Measurements from ENCODE around the gene CA9. TPM values are rescaled to one million over a fixed set of nuclear protein-coding genes. Genes with fewer than 3 reads are reported as not detected.

Gene CA9
- total and polyA plus RNA-seq, 2 donors (not counting 3 experiments of a cell fraction or from before 2014, with no cell fraction given): 0.18 TPM; not detected in 1

DNA sequence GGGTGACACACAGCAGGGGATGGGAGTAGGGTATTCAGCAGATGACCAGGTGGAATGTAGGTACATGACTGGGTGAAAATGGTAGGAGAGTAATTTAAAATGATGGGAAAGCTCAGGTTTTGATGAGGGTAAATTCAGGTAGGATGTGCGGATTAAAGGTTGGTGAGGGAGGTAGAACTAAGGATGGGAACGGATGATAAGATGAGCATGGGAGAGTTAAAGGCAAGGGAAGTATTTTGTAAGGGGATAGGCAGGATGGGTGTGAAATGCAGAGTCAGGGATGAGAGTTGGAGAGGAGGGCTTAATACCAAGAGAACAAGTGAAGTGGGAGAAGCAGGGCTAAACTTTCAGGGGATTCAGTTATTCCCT is 56.7 kb downstream of the CA9 start:
- peak overlapping the region; percentile 79 for H3K27ac ChIP-seq (ENCODE audit: insufficient read depth, low read depth, low read length)
- H3K4me3 ChIP-seq (replicated peaks in 1 of 3; ENCODE audit: insufficient read depth in 1 of 3, low read depth in 1 of 3, low read length in 3 of 3): peak overlapping the region; percentile 39 to 92 (median 79)
- H3K27me3 ChIP-seq (ENCODE audit: control insufficient read depth in 2 of 2, insufficient read depth in 2 of 2, low read length in 2 of 2): no peaks in the 10 kb centered on the region
- peak overlapping the region; percentile 92 for H3K9ac ChIP-seq (replicated peaks; ENCODE audit: extremely low read depth, insufficient read depth, low read length)
- intact Hi-C loops (cut with micrococcal nuclease) (no loop called here), dilution Hi-C loops (cut with MboI; ENCODE audit: extremely low pct_ligation_motif_present, low sequenced_read_pairs) (no loop called here)
- H3K79me2 ChIP-seq (ENCODE audit: control insufficient read depth, insufficient read depth, low read length): peaks cover 77% of the 10 kb centered on the region
- H3K9me3 ChIP-seq (replicated peaks; ENCODE audit: control insufficient read depth, insufficient read depth, low read length): no peaks in the 10 kb centered on the region
- FAIRE-seq (no peak), DNase-seq (ENCODE audit: low read depth, low spot score) (no peak)
- ChIA-PET POLR2A (interaction anchor here (1.0 kb wide), 1 partner anchor 41 kb away, joined by 3 read pairs; no protein-coding TSS in a partner anchor), CTCF (interaction anchor here (1.1 to 3.7 kb wide), 11 partner anchors 9 to 152 kb away, joined by 4 to 32 read pairs (median 8); partner anchors contain the start of genes ARHGEF39, GBA2, HINT2 and RGP1)
- TF ChIP-seq POLR2A (IDR thresholded peaks at IDR 0.05; ENCODE audit: low read depth, low read length): peak; percentile 47
- TF ChIP-seq JUN (IDR thresholded peaks at IDR 0.05; ENCODE audit: borderline replicate concordance, insufficient read depth, insufficient read length, low read depth): no peak
- peaks cover 5 to 8% of the 10 kb centered on the region in 2 experiments for H3K36me3 ChIP-seq (ENCODE audit: control insufficient read depth in 2 of 2, extremely low read depth in 1 of 2, insufficient read depth in 2 of 2, low read length in 2 of 2)
- H3K9me1 ChIP-seq (replicated peaks; ENCODE audit: control insufficient read depth, extremely low read depth, insufficient read depth, low read length): no peaks in the 10 kb centered on the region
- no peak overlapping the region for H2AFZ ChIP-seq (ENCODE audit: low read depth, low read length)
- peak overlapping the region; percentile 97 for H3K4me2 ChIP-seq (ENCODE audit: insufficient read depth, low read length)
- peaks cover 63% of the 10 kb centered on the region for H3K4me1 ChIP-seq (ENCODE audit: control insufficient read depth, extremely low read depth, insufficient read depth, low read length)
- no peaks in the 10 kb centered on the region for H4K20me1 ChIP-seq (replicated peaks; ENCODE audit: control insufficient read depth, extremely low read depth, insufficient read depth, low read length)
- BruUV-seq (replicated peaks): no TSS peak

Small RNAs within 50 kb of the gene (microRNA-seq; reads per million reads assigned to microRNA genes)
- not detected for gene MIR6852 (ENCODE audit: borderline number of aligned reads, borderline replicate concordance)

Small RNAs within 50 kb of the gene (small RNA-seq; reads per million reads assigned to genes)
- gene RMRP (ENCODE audit: insufficient read depth, insufficient read length, low read depth, low replicate concordance): not detected
- not detected for gene RN7SL22P (ENCODE audit: insufficient read depth, insufficient read length, low read depth, low replicate concordance)

Other genes with a start within 250 kb of the CA9 start
- 46.2 and 52.1 TPM in 2 replicates for gene RUSC2, start 183.8 kb upstream of the CA9 start, total RNA-seq
- 26.1 and 29.9 TPM in 2 replicates for gene RUSC2, start 183.8 kb upstream of the CA9 start, polyA plus RNA-seq
- gene TESK1, start 68.7 kb upstream of the CA9 start, total RNA-seq: 22.5 and 25.3 TPM in 2 replicates
- 26.4 and 28.3 TPM in 2 replicates for gene TESK1, start 68.7 kb upstream of the CA9 start, polyA plus RNA-seq
- not detected in 2 replicates for gene CD72, start 55.5 kb upstream of the CA9 start, total RNA-seq
- gene CD72, start 55.5 kb upstream of the CA9 start, polyA plus RNA-seq: 0.39 TPM in 1 of 2 replicates, not detected in the other
- gene SIT1, start 23.0 kb upstream of the CA9 start, total RNA-seq: not detected in 2 replicates
- not detected in 2 replicates for gene SIT1, start 23.0 kb upstream of the CA9 start, polyA plus RNA-seq
- 19,118 and 22,385 TPM in 2 replicates for gene RMRP, start 15.9 kb upstream of the CA9 start, total RNA-seq
- 359 TPM in 1 of 2 replicates, not detected in the other for gene RMRP, start 15.9 kb upstream of the CA9 start, polyA plus RNA-seq
- gene CCDC107, start 15.6 kb upstream of the CA9 start, total RNA-seq: 13.2 and 15.2 TPM in 2 replicates
- gene CCDC107, start 15.6 kb upstream of the CA9 start, polyA plus RNA-seq: 16.0 and 18.8 TPM in 2 replicates
- gene ARHGEF39, start 8.7 kb upstream of the CA9 start, total RNA-seq: 4.6 and 6.5 TPM in 2 replicates
- gene ARHGEF39, start 8.7 kb upstream of the CA9 start, polyA plus RNA-seq: 4.0 and 4.7 TPM in 2 replicates
- 257 and 279 TPM in 2 replicates for gene TPM2, start 16.0 kb downstream of the CA9 start, total RNA-seq
- gene TPM2, start 16.0 kb downstream of the CA9 start, polyA plus RNA-seq: 103 and 144 TPM in 2 replicates
- 424 and 450 TPM in 2 replicates for gene TLN1, start 58.3 kb downstream of the CA9 start, total RNA-seq
- gene TLN1, start 58.3 kb downstream of the CA9 start, polyA plus RNA-seq: 120 and 137 TPM in 2 replicates
- 36.4 and 39.8 TPM in 2 replicates for gene CREB3, start 58.7 kb downstream of the CA9 start, total RNA-seq
- 45.9 and 52.1 TPM in 2 replicates for gene CREB3, start 58.7 kb downstream of the CA9 start, polyA plus RNA-seq
- gene GBA2, start 75.3 kb downstream of the CA9 start, total RNA-seq: 158 and 196 TPM in 2 replicates
- gene GBA2, start 75.3 kb downstream of the CA9 start, polyA plus RNA-seq: 99.9 and 110 TPM in 2 replicates
- 23.3 and 29.0 TPM in 2 replicates for gene RGP1, start 75.4 kb downstream of the CA9 start, total RNA-seq
- gene RGP1, start 75.4 kb downstream of the CA9 start, polyA plus RNA-seq: 12.7 and 15.0 TPM in 2 replicates
- gene MSMP, start 80.3 kb downstream of the CA9 start, total RNA-seq: 18.8 and 25.6 TPM in 2 replicates
- 23.5 and 29.0 TPM in 2 replicates for gene MSMP, start 80.3 kb downstream of the CA9 start, polyA plus RNA-seq
- 25.6 and 28.7 TPM in 2 replicates for gene NPR2, start 117.7 kb downstream of the CA9 start, total RNA-seq
- 14.4 and 16.4 TPM in 2 replicates for gene NPR2, start 117.7 kb downstream of the CA9 start, polyA plus RNA-seq
- 0.69 TPM in 1 of 2 replicates, not detected in the other for gene SPAG8, start 138.3 kb downstream of the CA9 start, total RNA-seq
- gene SPAG8, start 138.3 kb downstream of the CA9 start, polyA plus RNA-seq: 0.21 TPM in 2 replicates
- 27.2 and 37.4 TPM in 2 replicates for gene HINT2, start 141.1 kb downstream of the CA9 start, total RNA-seq
- gene HINT2, start 141.1 kb downstream of the CA9 start, polyA plus RNA-seq: 41.6 and 42.1 TPM in 2 replicates
- not detected in 2 replicates for gene FAM221B, start 154.8 kb downstream of the CA9 start, total RNA-seq
- gene FAM221B, start 154.8 kb downstream of the CA9 start, polyA plus RNA-seq: not detected in 2 replicates
- gene TMEM8B, start 155.3 kb downstream of the CA9 start, total RNA-seq: 2.5 and 2.9 TPM in 2 replicates
- gene TMEM8B, start 155.3 kb downstream of the CA9 start, polyA plus RNA-seq: 3.6 and 3.8 TPM in 2 replicates
- gene OR13J1, start 196.5 kb downstream of the CA9 start, total RNA-seq: not detected in 2 replicates
- not detected in 2 replicates for gene OR13J1, start 196.5 kb downstream of the CA9 start, polyA plus RNA-seq
- 1.2 and 5.2 TPM in 2 replicates for gene HRCT1, start 232.3 kb downstream of the CA9 start, total RNA-seq
- 7.0 and 9.9 TPM in 2 replicates for gene HRCT1, start 232.3 kb downstream of the CA9 start, polyA plus RNA-seq
- 13.0 and 24.8 TPM in 2 replicates for gene SPAAR, start 235.6 kb downstream of the CA9 start, total RNA-seq
- 20.8 and 23.0 TPM in 2 replicates for gene SPAAR, start 235.6 kb downstream of the CA9 start, polyA plus RNA-seq